ELR (cell line): Measurements from ENCODE around the gene PF4V1.
A peak's percentile ranks its signal among the peaks of the same experiment; 100 is the strongest.

ENCODE experiments used
- DNase-seq: peaks from one replicate; pipeline ENCODE4 v3.0.0-alpha.2; 2015; ENCODE audit warnings: low read depth

The PF4V1 gene

GRCh38 chr4:73853246-73853704, at the start of gene PF4V1:
PF4V1 (plus strand) TSS chr4:73853296; CDS start chr4:73853363, 67 bp downstream.
- DNase-seq: peak; percentile 21

GRCh38 chr4:73810191-73810590, 42.9 kb upstream of the PF4V1 start:
- no peak for DNase-seq

GRCh38 chr4:73811841-73812240, 41.3 kb upstream of the PF4V1 start:
- no peak for DNase-seq

GRCh38 chr4:73814679-73815078, 38.4 kb upstream of the PF4V1 start:
- DNase-seq: no peak

GRCh38 chr4:73815145-73815544, 38.0 kb upstream of the PF4V1 start:
- peak; percentile 42 for DNase-seq

- peak; percentile 74 for DNase-seq
These were observed 36.3 kb upstream of the PF4V1 start for GRCh38 chr4:73816814-73817213.

DNA sequence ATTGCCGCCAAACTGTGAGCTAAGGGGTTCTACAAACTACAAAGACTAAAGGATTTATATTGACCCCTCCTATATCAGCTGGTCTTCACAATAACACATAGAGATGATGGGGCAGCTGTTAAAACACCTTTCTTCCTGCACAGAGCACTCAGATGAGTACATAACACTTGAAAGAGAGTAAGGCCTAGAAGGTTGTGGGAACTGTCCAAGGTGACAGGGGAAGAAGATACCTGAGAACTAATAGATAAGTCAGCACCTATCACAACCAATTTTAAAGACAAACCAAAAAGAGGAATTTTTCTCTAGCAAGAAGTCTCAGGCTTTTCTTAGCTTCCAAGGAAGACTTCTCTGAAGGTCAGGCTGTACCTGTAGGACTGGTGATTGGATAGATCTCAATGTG, 35.8 kb upstream of the PF4V1 start:
- no peak for DNase-seq

GRCh38 chr4:73821325-73821724, 31.8 kb upstream of the PF4V1 start:
- no peak for DNase-seq

DNA sequence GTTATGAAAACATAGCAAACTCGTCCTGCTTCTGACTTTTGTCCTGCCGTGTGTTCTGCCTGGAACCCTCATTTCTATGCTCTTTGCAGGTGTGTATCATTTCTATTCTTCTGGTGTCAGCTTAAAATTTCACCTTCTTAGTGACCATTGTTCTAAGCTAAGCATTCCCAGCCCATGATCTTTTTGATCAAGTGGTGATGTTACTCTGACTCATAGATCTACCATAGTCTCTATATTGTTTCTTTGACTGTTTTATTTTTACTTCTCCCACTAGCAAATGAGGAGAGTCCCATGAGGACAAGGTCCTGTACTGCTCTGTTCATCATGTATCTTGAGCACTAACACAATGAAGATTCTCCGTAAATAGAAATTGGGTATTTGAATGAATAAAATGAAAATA, 30.7 kb upstream of the PF4V1 start:
- peak; percentile 67 for DNase-seq

DNA sequence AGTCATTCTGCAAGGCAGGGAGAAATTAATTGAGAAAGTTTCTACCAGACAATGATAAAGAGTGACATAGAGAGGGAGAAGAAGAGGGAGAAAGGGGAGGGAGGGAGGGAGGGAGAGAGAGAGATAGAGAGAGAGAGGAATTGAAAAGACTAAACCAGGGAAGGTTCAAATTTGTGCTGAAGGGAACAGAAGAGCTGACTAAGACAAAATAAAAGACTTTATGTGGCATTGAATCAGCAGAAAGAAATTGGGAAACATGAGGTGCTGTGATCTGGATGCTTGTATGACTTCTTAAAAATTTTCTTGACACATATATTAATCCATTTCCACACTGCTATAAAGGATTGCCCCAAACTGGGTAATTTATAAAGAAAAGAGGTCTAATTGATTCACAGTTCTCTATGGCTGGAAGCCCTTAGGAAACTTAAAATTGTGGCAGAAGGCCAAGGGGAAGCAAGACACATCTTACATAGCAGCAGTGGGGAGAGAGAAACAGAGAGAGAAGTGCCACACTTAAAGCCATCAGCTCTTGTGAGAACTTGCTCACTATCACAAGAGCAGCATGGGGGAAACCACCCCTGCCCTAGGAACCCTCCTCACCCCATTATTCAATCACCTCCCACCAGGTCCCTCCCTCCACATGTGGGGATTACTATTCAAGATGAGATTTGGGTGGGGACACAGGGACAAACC, 30.1 kb upstream of the PF4V1 start:
- DNase-seq: no peak

GRCh38 chr4:73823760-73824159, 29.3 kb upstream of the PF4V1 start:
- DNase-seq: no peak

GRCh38 chr4:73828956-73829355, 24.1 kb upstream of the PF4V1 start:
- DNase-seq: peak; percentile 76

GRCh38 chr4:73831569-73831968, 21.5 kb upstream of the PF4V1 start:
- DNase-seq: no peak

GRCh38 chr4:73832651-73833237, 20.4 kb upstream of the PF4V1 start:
- DNase-seq: peak; percentile 66

- DNase-seq: peak; percentile 61
These were observed 16.5 kb upstream of the PF4V1 start, which contains the start of gene CXCL6 for GRCh38 chr4:73836373-73837279. CXCL6 (plus strand) TSS chr4:73836678; CDS start chr4:73836751, 73 bp downstream.

- DNase-seq: no peak
These were observed 14.0 kb upstream of the PF4V1 start for GRCh38 chr4:73839071-73839470.

DNA sequence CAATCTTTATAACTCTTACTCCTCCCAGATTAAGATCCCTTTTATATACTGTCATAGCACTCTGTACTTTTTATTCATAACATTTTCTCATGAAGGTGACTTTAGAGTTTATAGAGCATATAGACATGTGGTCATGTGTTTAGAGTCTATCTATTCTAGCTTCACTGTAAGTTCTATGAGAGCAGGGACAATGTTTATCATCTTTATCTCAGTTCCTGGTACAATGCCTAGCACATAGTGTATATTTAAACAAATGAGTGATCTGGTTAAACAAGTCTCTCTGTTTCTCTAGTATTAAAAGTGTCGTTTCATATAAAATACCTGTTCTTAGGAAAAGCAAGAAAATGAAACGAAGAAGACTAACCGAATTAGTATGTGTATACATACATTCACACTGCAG, 13.4 kb upstream of the PF4V1 start:
- no peak for DNase-seq

- peak; percentile 37 for DNase-seq
These were observed 11.7 kb upstream of the PF4V1 start for GRCh38 chr4:73841243-73841925.

- DNase-seq: no peak
These were observed 10.4 kb upstream of the PF4V1 start for GRCh38 chr4:73842696-73843095.

GRCh38 chr4:73843369-73843768, 9.7 kb upstream of the PF4V1 start:
- peak; percentile 62 for DNase-seq

- DNase-seq: peak; percentile 89
These were observed 8.8 kb upstream of the PF4V1 start for GRCh38 chr4:73844345-73844744.

GRCh38 chr4:73844806-73845205, 8.3 kb upstream of the PF4V1 start:
- no peak for DNase-seq
